Panc1 (cell line): ENCODE measurements around the gene PRPF4. TPM values are rescaled to one million over a fixed set of nuclear protein-coding genes. Genes with fewer than 3 reads are reported as not detected.

Experiments used
- ATAC-seq: fragments of 200-7000 bp; cut with Tn5 transposase; 2 replicates; pipeline ENCODE4 v1.9.1; 2020; ENCODE audit warnings: mild to moderate bottlenecking, moderate library complexity
- BruUV-seq: library from RNA; stranded (reverse); fragments of 400-500 nt; replicated peaks from 2 replicates; lab custom pipeline; 2021; lab: Mats Ljungman, UMichigan
- CTCF ChIA-PET: fragments of 300-600 bp; sonication (Branson Sonifier 250); formaldehyde crosslinking; loops from one replicate; lab custom pipeline; 2022; ENCODE audit warnings: antibody characterized with exemption; lab: Charles Lee
- POLR2A ChIA-PET: fragments of 300-600 bp; sonication (Branson Sonifier 250); formaldehyde crosslinking; loops from one replicate; lab custom pipeline; 2022; ENCODE audit warnings: antibody characterized with exemption; lab: Charles Lee
- DNase-seq: peaks from one replicate; pipeline ENCODE4 v3.0.0-alpha.2; 2010; ENCODE audit warnings: low read depth, low spot score
- H3K27ac ChIP-seq: 2 replicates; pipeline ENCODE4 v1.5.1; 2011; ENCODE audit warnings: mild to moderate bottlenecking, low read length, inconsistent platforms
- H3K27me3 ChIP-seq: fragments of 200-500 bp; sonication (Bioruptor generic); 2 replicates; pipeline ENCODE4 v1.6.0; 2014; ENCODE audit warnings: low read length, inconsistent platforms; ENCODE audit not compliant: control insufficient read depth, insufficient read depth
- H3K36me3 ChIP-seq: fragments of 200-500 bp; sonication (Bioruptor generic); 2 replicates; pipeline ENCODE4 v1.5.1; 2014; ENCODE audit warnings: inconsistent platforms, mild to moderate bottlenecking, low read length, moderate library complexity; ENCODE audit not compliant: control insufficient read depth, insufficient read depth
- H3K4me1 ChIP-seq: 2 replicates; pipeline ENCODE4 v1.5.1; 2011; ENCODE audit warnings: inconsistent platforms, mild to moderate bottlenecking, low read length, moderate library complexity; ENCODE audit not compliant: control insufficient read depth, insufficient read depth
- H3K4me3 ChIP-seq, 2 experiments: 2 replicates each; pipeline ENCODE4 v1.5.1; 2011 to 2012; ENCODE audit warnings: low read depth in 2 of 2, low read length in 2 of 2, mild to moderate bottlenecking in 2 of 2, inconsistent platforms in 1 of 2, moderate library complexity in 1 of 2
- H3K9me3 ChIP-seq: fragments of 200-500 bp; sonication (Bioruptor generic); 2 replicates; pipeline ENCODE4 v1.5.1; 2014; ENCODE audit warnings: low read depth, mild to moderate bottlenecking, inconsistent platforms, low read length, moderate library complexity; ENCODE audit not compliant: control insufficient read depth, insufficient read depth
- POLR2AphosphoS5 ChIP-seq: IDR thresholded peaks from 2 replicates; pipeline ENCODE4 v1.6.1; 2012; ENCODE audit warnings: mild to moderate bottlenecking, low read depth, low read length, moderate library complexity
- REST ChIP-seq, 2 experiments: IDR thresholded peaks; 2 replicates each; pipeline ENCODE4 v1.6.1; 2011 to 2012; ENCODE audit warnings: low read depth in 2 of 2, control low read depth in 1 of 2, low read length in 1 of 2, mild to moderate bottlenecking in 1 of 2, moderate library complexity in 1 of 2; ENCODE audit not compliant: insufficient read depth in 1 of 2
- SIN3A ChIP-seq: IDR thresholded peaks from 2 replicates; pipeline ENCODE4 v1.6.1; 2012; ENCODE audit warnings: low read depth, mild to moderate bottlenecking, low read length, moderate library complexity, borderline replicate concordance; ENCODE audit not compliant: insufficient read depth
- TCF7L2 ChIP-seq: IDR thresholded peaks from 2 replicates; pipeline ENCODE4 v1.6.1; 2011; ENCODE audit warnings: mild to moderate bottlenecking, low read depth, low read length, inconsistent platforms
- in situ Hi-C: cut with HindIII; loops from 2 replicates; pipeline ENCODE4 v1.10.0; 2016; ENCODE audit warnings: low sequenced_read_pairs, low pct_unique_long_range_greater_than_20kb
- intact Hi-C: fragments of 100-400 bp; cut with micrococcal nuclease; formaldehyde crosslinking; loops from one replicate; pipeline ENCODE4 v1.10.0; 2022; ENCODE audit not compliant: unreplicated experiment
- total RNA-seq: library from RNA; stranded (reverse); gene quantifications from one replicate; pipeline ENCODE4 v1.2.1, GENCODE V29; 2021; ENCODE audit not compliant: unreplicated experiment
- TF ChIP-seq, protein P1 (sequence below): fragments of 450-650 bp; IDR thresholded peaks from 2 replicates; pipeline ENCODE4 v1.5.1; 2017; ENCODE audit warnings: mild to moderate bottlenecking

Gene PRPF4
- total RNA-seq, 1 experiment from 2014 or later, result 28.9 TPM

GRCh38 chr9:113257863-113258262 is 17.6 kb upstream of the PRPF4 start:
- no peaks in the 10 kb centered on the region; the same call in 1 of the 2 replicates for H3K36me3 ChIP-seq
- H3K27ac ChIP-seq, result no peak overlapping the region
- in situ Hi-C loops, result no loop called here
- H3K9me3 ChIP-seq, result no peaks in the 10 kb centered on the region
- TF ChIP-seq SIN3A (no peak), TCF7L2 (no peak), POLR2AphosphoS5 (no peak), REST (IDR thresholded peaks at IDR 0.05; ENCODE audit: insufficient read depth in 1 of 2, low read depth in 2 of 2, low read length in 1 of 2) (no peak)
- TF ChIP-seq, protein P1, sequence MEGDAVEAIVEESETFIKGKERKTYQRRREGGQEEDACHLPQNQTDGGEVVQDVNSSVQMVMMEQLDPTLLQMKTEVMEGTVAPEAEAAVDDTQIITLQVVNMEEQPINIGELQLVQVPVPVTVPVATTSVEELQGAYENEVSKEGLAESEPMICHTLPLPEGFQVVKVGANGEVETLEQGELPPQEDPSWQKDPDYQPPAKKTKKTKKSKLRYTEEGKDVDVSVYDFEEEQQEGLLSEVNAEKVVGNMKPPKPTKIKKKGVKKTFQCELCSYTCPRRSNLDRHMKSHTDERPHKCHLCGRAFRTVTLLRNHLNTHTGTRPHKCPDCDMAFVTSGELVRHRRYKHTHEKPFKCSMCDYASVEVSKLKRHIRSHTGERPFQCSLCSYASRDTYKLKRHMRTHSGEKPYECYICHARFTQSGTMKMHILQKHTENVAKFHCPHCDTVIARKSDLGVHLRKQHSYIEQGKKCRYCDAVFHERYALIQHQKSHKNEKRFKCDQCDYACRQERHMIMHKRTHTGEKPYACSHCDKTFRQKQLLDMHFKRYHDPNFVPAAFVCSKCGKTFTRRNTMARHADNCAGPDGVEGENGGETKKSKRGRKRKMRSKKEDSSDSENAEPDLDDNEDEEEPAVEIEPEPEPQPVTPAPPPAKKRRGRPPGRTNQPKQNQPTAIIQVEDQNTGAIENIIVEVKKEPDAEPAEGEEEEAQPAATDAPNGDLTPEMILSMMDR, result no peak
- DNase-seq (no peak), ATAC-seq (no peak)
- CTCF ChIA-PET, result no interaction called here
- POLR2A ChIA-PET, result no interaction called here
- intact Hi-C loops, result no loop called here
- H3K4me3 ChIP-seq, result no peak overlapping the region
- no peaks in the 10 kb centered on the region for H3K27me3 ChIP-seq
- BruUV-seq, result no TSS peak
- H3K4me1 ChIP-seq, result no peaks in the 10 kb centered on the region

GRCh38 chr9:113258282-113258681 is 17.2 kb upstream of the PRPF4 start:
- DNase-seq (no peak), ATAC-seq (no peak)
- ChIA-PET POLR2A (no interaction called here), CTCF (no interaction called here)
- H3K36me3 ChIP-seq, result no peaks in the 10 kb centered on the region; the same call in 1 of the 2 replicates
- no peak overlapping the region for H3K4me3 ChIP-seq
- no peaks in the 10 kb centered on the region for H3K27me3 ChIP-seq
- H3K4me1 ChIP-seq, result no peaks in the 10 kb centered on the region
- intact Hi-C loops, result no loop called here
- in situ Hi-C loops, result no loop called here
- H3K27ac ChIP-seq, result no peak overlapping the region
- TF ChIP-seq POLR2AphosphoS5, result no peak
- TF ChIP-seq REST (IDR thresholded peaks at IDR 0.05; ENCODE audit: insufficient read depth in 1 of 2, low read depth in 2 of 2, low read length in 1 of 2), result no peak
- TF ChIP-seq, protein P1, result no peak
- TF ChIP-seq TCF7L2, result no peak
- TF ChIP-seq SIN3A, result no peak
- BruUV-seq, result no TSS peak
- H3K9me3 ChIP-seq, result no peaks in the 10 kb centered on the region
